Hematopoietic multipotent progenitor cell treated with erythropoietin and hydrocortisone succinate and interleukin-3 and kit ligand, for 4 days (in vitro differentiated cells): ENCODE results near the gene PLTP.
"Not testable (repeated sequence)": the region's sequence is repeated elsewhere in the genome, so short reads cannot be mapped to it uniquely, and the experiment has no call there.

ENCODE experiments used
- DNase-seq: peaks from one replicate; pipeline ENCODE4 v3.0.0-alpha.2; 2015

PLTP gene

GRCh38 chr20:45896641-45897161, 15.3 kb downstream of the PLTP start:
- no peak for DNase-seq

GRCh38 chr20:45894797-45895196, 17.2 kb downstream of the PLTP start:
- DNase-seq = no peak

- DNase-seq = no peak
Measured at GRCh38 chr20:45893831-45894230, 18.1 kb downstream of the PLTP start.

- DNase-seq = no peak
Measured at GRCh38 chr20:45892828-45893500, 19.0 kb downstream of the PLTP start.

- peak; percentile 66 for DNase-seq
Measured at GRCh38 chr20:45892049-45892825, 19.7 kb downstream of the PLTP start.

GRCh38 chr20:45890985-45891983, 20.7 kb downstream of the PLTP start, which contains the start of the genes CTSA and NEURL2:
TSS of gene CTSA (plus strand) at chr20:45891335. CDS start at chr20:45891569, 234 bp downstream.
TSS of gene NEURL2 (minus strand) at chr20:45891208. CDS start at chr20:45890991, 217 bp downstream.
- DNase-seq = peak; percentile 94

- peak; percentile 88 for DNase-seq
Measured at GRCh38 chr20:45890077-45890984, 21.6 kb downstream of the PLTP start.

- DNase-seq = no peak
Measured at GRCh38 chr20:45888681-45889080, 23.3 kb downstream of the PLTP start.

- no peak for DNase-seq
Measured at GRCh38 chr20:45887346-45887715, 24.6 kb downstream of the PLTP start, which contains the start of gene SPATA25. TSS of gene SPATA25 (minus strand) at chr20:45887622. CDS start at chr20:45887590, 32 bp downstream.

- no peak for DNase-seq
Measured at GRCh38 chr20:45886590-45887345, 25.2 kb downstream of the PLTP start.

GRCh38 chr20:45883100-45883469, 28.9 kb downstream of the PLTP start:
- DNase-seq = no peak

GRCh38 chr20:45882469-45883099, 29.4 kb downstream of the PLTP start:
- no peak for DNase-seq

GRCh38 chr20:45880988-45881788, 30.8 kb downstream of the PLTP start, which contains the start of gene ZSWIM1:
TSS of gene ZSWIM1 (plus strand) at chr20:45881227. CDS start at chr20:45882593, 1,366 bp downstream.
- DNase-seq = peak; percentile 99

- DNase-seq = peak; percentile 49
Measured at GRCh38 chr20:45878076-45878761, 33.7 kb downstream of the PLTP start.

- DNase-seq = no peak
Measured at GRCh38 chr20:45874576-45874975, 37.4 kb downstream of the PLTP start.

GRCh38 chr20:45874104-45874481, 37.9 kb downstream of the PLTP start:
- not testable (repeated sequence) for DNase-seq

- peak; percentile 30 for DNase-seq
Measured at GRCh38 chr20:45873409-45874103, 38.4 kb downstream of the PLTP start.

GRCh38 chr20:45872626-45873025, 39.3 kb downstream of the PLTP start:
- no peak for DNase-seq
